Measurements from ENCODE around the gene MAPRE3.

Gene MAPRE3

DNA sequence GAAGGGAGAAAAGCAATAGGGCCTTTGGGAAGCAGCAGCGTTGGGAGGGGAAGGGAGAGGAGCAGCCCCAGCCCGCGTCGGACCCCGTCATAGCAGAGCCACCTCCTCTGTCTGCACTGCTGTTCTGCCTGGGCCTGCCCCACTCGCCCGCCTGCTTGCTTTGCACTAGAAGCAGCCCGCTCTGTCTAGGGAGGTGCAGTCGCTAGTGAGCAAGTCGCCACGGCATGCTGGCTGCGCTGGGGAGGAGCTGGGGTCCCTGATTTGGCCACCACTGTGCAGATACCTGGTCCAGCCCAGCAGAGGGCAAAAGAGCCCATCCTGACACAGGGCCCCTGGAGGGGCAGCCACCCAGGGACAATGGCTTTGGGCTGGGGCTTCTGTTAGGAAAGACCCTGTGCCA, 54.4 kb downstream of the MAPRE3 start:
- TF ChIP-seq, protein P1, sequence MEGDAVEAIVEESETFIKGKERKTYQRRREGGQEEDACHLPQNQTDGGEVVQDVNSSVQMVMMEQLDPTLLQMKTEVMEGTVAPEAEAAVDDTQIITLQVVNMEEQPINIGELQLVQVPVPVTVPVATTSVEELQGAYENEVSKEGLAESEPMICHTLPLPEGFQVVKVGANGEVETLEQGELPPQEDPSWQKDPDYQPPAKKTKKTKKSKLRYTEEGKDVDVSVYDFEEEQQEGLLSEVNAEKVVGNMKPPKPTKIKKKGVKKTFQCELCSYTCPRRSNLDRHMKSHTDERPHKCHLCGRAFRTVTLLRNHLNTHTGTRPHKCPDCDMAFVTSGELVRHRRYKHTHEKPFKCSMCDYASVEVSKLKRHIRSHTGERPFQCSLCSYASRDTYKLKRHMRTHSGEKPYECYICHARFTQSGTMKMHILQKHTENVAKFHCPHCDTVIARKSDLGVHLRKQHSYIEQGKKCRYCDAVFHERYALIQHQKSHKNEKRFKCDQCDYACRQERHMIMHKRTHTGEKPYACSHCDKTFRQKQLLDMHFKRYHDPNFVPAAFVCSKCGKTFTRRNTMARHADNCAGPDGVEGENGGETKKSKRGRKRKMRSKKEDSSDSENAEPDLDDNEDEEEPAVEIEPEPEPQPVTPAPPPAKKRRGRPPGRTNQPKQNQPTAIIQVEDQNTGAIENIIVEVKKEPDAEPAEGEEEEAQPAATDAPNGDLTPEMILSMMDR (IDR thresholded peaks at IDR 0.05; ENCODE audit: low read depth, low read length), result peak; percentile 52
- Histone ChIP-seq H3K4me3 (ENCODE audit: low read depth, low read length) (no peak overlapping the region), H3K9me3 (ENCODE audit: severe bottlenecking) (no peaks in the 10 kb centered on the region), H3K27ac (no peak overlapping the region), H3K27me3 (ENCODE audit: insufficient read depth, low read depth, severe bottlenecking) (no peaks in the 10 kb centered on the region), H3K36me3 (peaks cover 59% of the 10 kb centered on the region)
- no peak for DNase-seq

DNA sequence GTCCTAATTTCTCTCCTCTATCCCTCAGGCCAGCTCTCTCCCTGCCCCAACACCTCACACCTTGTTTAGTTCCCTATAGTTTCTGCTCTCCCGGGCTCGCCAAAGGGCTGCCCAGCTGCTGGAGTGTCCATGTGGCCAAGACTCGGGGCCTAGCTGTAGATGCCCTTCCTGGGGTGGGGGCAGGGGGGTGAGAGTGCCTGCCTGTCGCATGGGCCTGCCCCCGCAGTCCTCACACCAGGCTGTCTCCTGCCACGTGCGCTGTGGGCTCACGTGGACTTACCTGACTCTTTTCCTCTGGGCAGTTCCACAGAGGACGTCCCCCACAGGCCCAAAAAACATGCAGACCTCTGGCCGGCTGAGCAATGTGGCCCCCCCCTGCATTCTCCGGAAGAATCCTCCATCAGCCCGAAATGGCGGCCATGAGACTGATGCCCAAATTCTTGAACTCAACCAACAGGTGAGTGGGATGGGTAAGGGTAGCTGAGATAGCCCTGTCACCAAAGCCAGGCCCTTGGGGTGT, 54.9 kb downstream of the MAPRE3 start:
- Histone ChIP-seq H3K27ac (no peak overlapping the region), H3K36me3 (peaks cover 61% of the 10 kb centered on the region), H3K27me3 (ENCODE audit: insufficient read depth, low read depth, severe bottlenecking) (no peaks in the 10 kb centered on the region), H3K4me3 (ENCODE audit: low read depth, low read length) (no peak overlapping the region), H3K9me3 (ENCODE audit: severe bottlenecking) (no peaks in the 10 kb centered on the region)
- DNase-seq, result no peak
- TF ChIP-seq, protein P1 (IDR thresholded peaks at IDR 0.05; ENCODE audit: low read depth, low read length), result no peak

- Histone ChIP-seq H3K36me3 (peaks cover 67% of the 10 kb centered on the region), H3K27ac (no peak overlapping the region), H3K27me3 (ENCODE audit: insufficient read depth, low read depth, severe bottlenecking) (no peaks in the 10 kb centered on the region), H3K4me3 (ENCODE audit: low read depth, low read length) (no peak overlapping the region), H3K9me3 (ENCODE audit: severe bottlenecking) (no peaks in the 10 kb centered on the region)
- TF ChIP-seq, protein P1 (IDR thresholded peaks at IDR 0.05; ENCODE audit: low read depth, low read length), result no peak
- no peak for DNase-seq
Observed at GRCh38 chr2:27025861-27026851, 55.7 kb downstream of the MAPRE3 start.

DNA sequence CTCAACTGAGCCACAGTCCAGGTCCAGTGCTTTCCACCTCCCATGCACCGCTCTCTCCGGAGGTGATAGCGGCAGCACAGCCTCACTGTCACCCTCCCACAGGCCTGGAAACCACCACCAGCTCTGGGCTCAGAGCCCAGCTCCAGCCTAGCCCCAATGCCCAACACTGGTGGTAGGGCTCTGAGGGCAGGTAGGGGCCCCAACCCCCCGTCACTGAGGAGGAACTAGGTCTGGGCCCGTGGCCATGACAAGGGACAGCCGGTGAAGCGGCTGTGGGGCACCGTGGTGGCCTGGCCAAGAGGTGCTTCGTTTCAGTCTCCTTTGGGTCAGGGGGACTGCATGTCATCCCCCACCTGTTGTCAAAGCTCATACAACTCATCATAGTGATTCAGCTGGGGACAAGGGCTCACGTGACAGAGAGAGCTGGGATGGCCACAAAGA, 56.8 kb downstream of the MAPRE3 start:
- Histone ChIP-seq H3K27me3 (ENCODE audit: insufficient read depth, low read depth, severe bottlenecking) (no peaks in the 10 kb centered on the region), H3K27ac (no peak overlapping the region), H3K36me3 (peaks cover 70% of the 10 kb centered on the region), H3K9me3 (ENCODE audit: severe bottlenecking) (no peaks in the 10 kb centered on the region), H3K4me3 (ENCODE audit: low read depth, low read length) (no peak overlapping the region)
- TF ChIP-seq, protein P1 (IDR thresholded peaks at IDR 0.05; ENCODE audit: low read depth, low read length), result no peak
- no peak for DNase-seq

DNA sequence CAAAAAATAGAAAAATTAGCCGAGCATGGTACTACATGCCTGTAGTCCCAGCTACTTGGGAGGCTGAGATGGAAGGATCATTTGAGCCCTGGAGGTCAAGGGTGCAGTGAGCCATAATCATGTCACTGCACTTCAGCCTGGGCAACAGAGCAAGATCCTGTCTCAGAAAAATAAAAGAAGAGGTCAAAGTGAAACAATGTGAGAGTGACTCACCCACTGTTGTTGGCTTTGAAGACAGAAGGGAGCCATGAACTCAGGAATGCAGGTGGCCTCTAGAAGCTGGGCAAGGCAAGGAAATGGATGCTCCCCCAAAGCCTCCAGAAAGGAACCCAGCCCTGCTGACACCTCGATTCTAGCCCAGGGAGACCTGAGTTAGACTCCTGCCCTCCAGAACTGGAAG, 58.6 kb downstream of the MAPRE3 start:
- H3K36me3 ChIP-seq, result peaks cover 56% of the 10 kb centered on the region
- TF ChIP-seq, protein P1 (IDR thresholded peaks at IDR 0.05; ENCODE audit: low read depth, low read length), result no peak
- no peak for DNase-seq
- no peaks in the 10 kb centered on the region for H3K9me3 ChIP-seq (ENCODE audit: severe bottlenecking)
- no peak overlapping the region for H3K27ac ChIP-seq
- no peak overlapping the region for H3K4me3 ChIP-seq (ENCODE audit: low read depth, low read length)
- H3K27me3 ChIP-seq (ENCODE audit: insufficient read depth, low read depth, severe bottlenecking), result no peaks in the 10 kb centered on the region
